IMR-90 (cell line): ENCODE results near the gene FHAD1. TPM values are rescaled to one million over a fixed set of nuclear protein-coding genes. Genes with fewer than 3 reads are reported as not detected.

Experiments
- ATAC-seq: fragments of 200-7000 bp; cut with Tn5 transposase; 2 replicates; pipeline ENCODE4 v1.9.1; 2020; ENCODE audit warnings: low read depth, mild to moderate bottlenecking, moderate library complexity
- BruUV-seq: library from RNA; stranded (reverse); fragments of 400-500 nt; replicated peaks from 2 replicates; lab custom pipeline; 2021; lab: Mats Ljungman, UMichigan
- CTCF ChIA-PET: fragments of 300-600 bp; formaldehyde crosslinking; extraction: SDS; loops from one replicate; lab custom pipeline; 2021; ENCODE audit warnings: antibody characterized with exemption; lab: Yijun Ruan, JAX
- POLR2A ChIA-PET: fragments of 300-600 bp; sonication (Branson Sonifier 250); formaldehyde crosslinking; loops from one replicate; lab custom pipeline; 2022; ENCODE audit warnings: antibody characterized with exemption; ENCODE audit not compliant: unreplicated experiment; lab: Charles Lee
- DNase-seq: peaks from one replicate; pipeline ENCODE4 v3.0.0; 2013
- H2AFZ ChIP-seq: replicated peaks from 2 replicates; pipeline ENCODE3; 2013; ENCODE audit warnings: low read length, mild to moderate bottlenecking; ENCODE audit not compliant: poor library complexity
- H2AK5ac ChIP-seq: 2 replicates; pipeline ENCODE4 v1.6.1; 2013; ENCODE audit warnings: low read depth, low read length, inconsistent platforms
- H2AK9ac ChIP-seq: replicated peaks from 2 replicates; pipeline ENCODE3; 2013; ENCODE audit warnings: mild to moderate bottlenecking, low read depth, low read length, moderate library complexity; ENCODE audit not compliant: poor library complexity
- H2BK120ac ChIP-seq: 2 replicates; pipeline ENCODE4 v1.6.1; 2013; ENCODE audit warnings: low read depth, low read length, inconsistent platforms
- H2BK15ac ChIP-seq: 3 replicates; pipeline ENCODE4 v1.6.1; 2013; ENCODE audit warnings: low read depth, low read length, inconsistent platforms
- H2BK20ac ChIP-seq: 2 replicates; pipeline ENCODE4 v1.6.1; 2013; ENCODE audit warnings: low read depth, mild to moderate bottlenecking, inconsistent platforms, low read length, moderate library complexity
- H2BK5ac ChIP-seq: 2 replicates; pipeline ENCODE4 v1.6.1; 2013; ENCODE audit warnings: mild to moderate bottlenecking, low read depth, low read length, inconsistent platforms; ENCODE audit not compliant: poor library complexity, severe bottlenecking
- H3K14ac ChIP-seq: replicated peaks from 2 replicates; pipeline ENCODE4 v1.6.1; 2013; ENCODE audit warnings: low read depth, low read length, inconsistent platforms
- H3K18ac ChIP-seq: 2 replicates; pipeline ENCODE4 v1.6.1; 2013; ENCODE audit warnings: low read depth, low read length, control low read depth
- H3K23ac ChIP-seq: 2 replicates; pipeline ENCODE4 v1.6.1; 2013; ENCODE audit warnings: low read depth, low read length, inconsistent platforms
- H3K27ac ChIP-seq: 2 replicates; pipeline ENCODE4 v1.5.1; 2013; ENCODE audit warnings: mild to moderate bottlenecking, control low read depth, low read length; ENCODE audit not compliant: insufficient read depth
- H3K27me3 ChIP-seq: 2 replicates; pipeline ENCODE4 v1.6.1; 2013; ENCODE audit warnings: low read length; ENCODE audit not compliant: control insufficient read depth, insufficient read depth
- H3K36me3 ChIP-seq: 2 replicates; pipeline ENCODE4 v1.6.1; 2013; ENCODE audit warnings: low read length, mixed read lengths; ENCODE audit not compliant: control insufficient read depth, insufficient read depth
- H3K4ac ChIP-seq: 2 replicates; pipeline ENCODE4 v1.6.1; 2013; ENCODE audit warnings: low read depth, low read length, inconsistent platforms
- H3K4me1 ChIP-seq: 2 replicates; pipeline ENCODE4 v1.6.1; 2013; ENCODE audit warnings: low read length, mixed read lengths; ENCODE audit not compliant: control insufficient read depth, insufficient read depth
- H3K4me2 ChIP-seq: 2 replicates; pipeline ENCODE4 v1.6.1; 2013; ENCODE audit warnings: low read depth, mild to moderate bottlenecking, control low read depth, low read length, moderate library complexity
- H3K4me3 ChIP-seq: 2 replicates; pipeline ENCODE4 v1.5.1; 2013; ENCODE audit warnings: low read depth, mild to moderate bottlenecking, control low read depth, low read length, moderate library complexity; ENCODE audit not compliant: insufficient read depth
- H3K56ac ChIP-seq: 2 replicates; pipeline ENCODE4 v1.6.1; 2013; ENCODE audit warnings: low read length, inconsistent platforms; ENCODE audit not compliant: insufficient read depth; ENCODE audit errors: extremely low read depth
- H3K79me1 ChIP-seq, 2 experiments: 2 replicates each; pipeline ENCODE4 v1.6.1; 2013; ENCODE audit warnings: low read length in 2 of 2, inconsistent platforms in 1 of 2, low read depth in 1 of 2
- H3K9ac ChIP-seq: 2 replicates; pipeline ENCODE4 v1.6.1; 2013; ENCODE audit warnings: low read depth, low read length, control low read depth
- H3K9me1 ChIP-seq: 2 replicates; pipeline ENCODE4 v1.6.1; 2013; ENCODE audit warnings: low read length, inconsistent platforms; ENCODE audit not compliant: insufficient read depth
- H3K9me3 ChIP-seq: 2 replicates; pipeline ENCODE4 v1.6.1; 2013; ENCODE audit warnings: low read length; ENCODE audit not compliant: control insufficient read depth, insufficient read depth
- H4K20me1 ChIP-seq: 2 replicates; pipeline ENCODE4 v1.6.1; 2013; ENCODE audit warnings: low read length, inconsistent platforms; ENCODE audit not compliant: insufficient read depth
- H4K5ac ChIP-seq: 2 replicates; pipeline ENCODE4 v1.6.1; 2013; ENCODE audit warnings: mild to moderate bottlenecking, low read depth, low read length, control low read depth
- H4K8ac ChIP-seq, 2 experiments: 2 replicates each; pipeline ENCODE4 v1.6.1; 2013; ENCODE audit warnings: low read depth in 2 of 2, low read length in 2 of 2, control low read depth in 1 of 2, inconsistent platforms in 1 of 2
- H4K91ac ChIP-seq: 2 replicates; pipeline ENCODE4 v1.6.1; 2013; ENCODE audit warnings: low read depth, low read length, inconsistent platforms; ENCODE audit not compliant: insufficient read depth
- CHD1 ChIP-seq: IDR thresholded peaks from 2 replicates; pipeline ENCODE4 v1.6.1; 2012; ENCODE audit warnings: low read depth, low read length, improper control_type of control experiment
- MAFK ChIP-seq: IDR thresholded peaks from 2 replicates; pipeline ENCODE4 v1.6.1; 2012; ENCODE audit warnings: low read depth, low read length, improper control_type of control experiment
- MAZ ChIP-seq: IDR thresholded peaks from 2 replicates; pipeline ENCODE4 v1.6.1; 2012; ENCODE audit warnings: low read depth, mild to moderate bottlenecking, low read length, improper control_type of control experiment, moderate library complexity, borderline replicate concordance
- MXI1 ChIP-seq: IDR thresholded peaks from 2 replicates; pipeline ENCODE4 v1.6.1; 2012; ENCODE audit warnings: low read depth, mild to moderate bottlenecking, low read length, moderate library complexity, borderline replicate concordance
- WGBS, 2 experiments: methylation state at CpG; one replicate each; pipeline versions ENCODE4 v1.1.5 to v1.1.7; 2013; ENCODE audit warnings: missing lambda C conversion rate in 2 of 2; ENCODE audit not compliant: insufficient read length in 1 of 2; ENCODE audit errors: extremely low coverage in 2 of 2; 5-methylcytosine and 5-hydroxymethylcytosine counted together
- dilution Hi-C: fragments of 300-500 bp; cut with HindIII; formaldehyde crosslinking; loops from one replicate; pipeline ENCODE4 v1.14.3; 2018; ENCODE audit warnings: low sequenced_read_pairs; ENCODE audit not compliant: unreplicated experiment
- in situ Hi-C: fragments of 300-500 bp; cut with MboI; formaldehyde crosslinking; loops from 3 replicates; pipeline ENCODE4 v1.14.3; 2019; ENCODE audit warnings: low sequenced_read_pairs, inconsistent platforms, mixed read lengths
- intact Hi-C: fragments of 100-400 bp; cut with micrococcal nuclease; formaldehyde crosslinking; loops from 2 replicates; pipeline ENCODE4 v1.10.0; 2022
- polyA plus RNA-seq, 3 experiments: library from polyadenylated mRNA; depleted of rRNA; stranded (reverse); fragments of >200 nt; gene quantifications; 2 replicates each; pipeline ENCODE4 v1.2.3, GENCODE V29; 2012; ENCODE audit warnings: low replicate concordance in 1 of 3
- total RNA-seq: library from RNA; depleted of rRNA; stranded (reverse); fragments of >200 nt; gene quantifications from 2 replicates; pipeline ENCODE4 v1.2.3, GENCODE V29; 2012
- TF ChIP-seq, protein P1 (sequence below): fragments of 150-350 bp; IDR thresholded peaks from 2 replicates; pipeline ENCODE4 v1.6.1; 2016; ENCODE audit warnings: low read depth, mild to moderate bottlenecking, low read length, moderate library complexity, borderline replicate concordance
- TF ChIP-seq, protein P2 (sequence below): conservative IDR thresholded peaks from 2 replicates; pipeline ENCODE4 v1.5.1; 2012; ENCODE audit warnings: mild to moderate bottlenecking, low read depth, low read length, improper control_type of control experiment

FHAD1 gene
- total and polyA plus RNA-seq, 2 of the 4 experiments (the other 2 are of a cell fraction): not detected

DNA sequence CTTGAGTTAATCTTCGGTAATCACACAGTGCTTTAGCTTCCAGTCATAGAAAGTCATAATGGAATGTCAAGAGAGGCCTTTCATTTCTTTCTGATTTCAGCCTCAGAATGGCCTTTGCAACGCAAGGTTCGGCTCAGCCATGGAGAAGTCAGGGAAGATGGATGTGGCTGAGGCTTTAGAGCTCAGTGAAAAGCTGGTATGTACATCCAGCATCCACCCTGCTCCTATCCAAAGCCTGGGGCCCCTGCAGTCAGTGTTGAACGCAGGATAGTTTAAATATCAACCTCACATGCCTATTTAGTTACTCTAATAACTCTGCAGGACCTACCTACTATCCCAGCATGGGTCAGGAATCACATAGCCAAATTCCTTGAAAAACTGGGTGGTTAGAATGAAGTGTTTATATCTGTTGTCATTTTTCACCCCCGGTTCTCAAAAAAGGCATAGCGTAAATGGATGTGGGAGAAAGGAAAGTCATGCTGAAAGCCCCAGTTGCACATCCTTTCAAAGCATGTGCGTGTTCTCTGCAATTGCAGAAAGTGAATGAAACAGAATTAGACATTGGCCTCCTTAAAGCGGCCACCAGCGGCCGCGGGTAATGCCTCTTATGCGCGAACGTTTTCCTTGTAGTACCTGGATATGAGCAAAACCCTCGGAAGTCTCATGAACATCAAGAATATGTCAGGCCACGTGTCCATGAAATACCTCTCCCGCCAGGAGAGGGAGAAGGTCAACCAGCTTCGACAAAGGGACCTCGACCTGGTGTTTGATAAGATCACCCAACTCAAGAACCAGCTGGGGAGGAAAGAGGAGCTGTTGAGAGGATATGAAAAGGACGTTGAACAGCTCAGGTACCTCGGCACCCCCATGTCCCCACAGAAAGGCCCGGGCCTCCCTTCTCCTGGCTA, 133.8 kb downstream of the FHAD1 start:
- ChIA-PET POLR2A (no interaction called here), CTCF (interaction anchor here (1.2 kb wide), 1 partner anchor 26 kb away, joined by 3 read pairs; no protein-coding TSS in a partner anchor)
- H2AFZ ChIP-seq: no peak overlapping the region
- H3K4ac ChIP-seq: no peak overlapping the region
- no peak overlapping the region for H2BK5ac ChIP-seq
- H2AK9ac ChIP-seq: no peak overlapping the region
- H3K9me3 ChIP-seq: no peaks in the 10 kb centered on the region
- H3K79me1 ChIP-seq: no peaks in the 10 kb centered on the region
- DNase-seq (no peak), ATAC-seq (no peak)
- H2AK5ac ChIP-seq: no peak overlapping the region
- BruUV-seq: no TSS peak
- H4K5ac ChIP-seq: no peak overlapping the region
- H3K9me1 ChIP-seq: no peaks in the 10 kb centered on the region; the same call in 1 of the 2 replicates
- no peak overlapping the region for H3K4me2 ChIP-seq
- dilution Hi-C loops: no loop called here
- H3K4me3 ChIP-seq: no peak overlapping the region
- H3K56ac ChIP-seq: no peak overlapping the region
- H3K18ac ChIP-seq: no peak overlapping the region
- no peak overlapping the region for H3K23ac ChIP-seq
- H2BK20ac ChIP-seq: no peak overlapping the region
- H3K36me3 ChIP-seq: no peaks in the 10 kb centered on the region
- no peak overlapping the region for H4K8ac ChIP-seq
- H4K20me1 ChIP-seq: no peaks in the 10 kb centered on the region
- H3K9ac ChIP-seq: no peak overlapping the region
- H2BK15ac ChIP-seq: no peak overlapping the region
- H3K14ac ChIP-seq: no peak overlapping the region
- intact Hi-C loops: no loop called here
- H2BK120ac ChIP-seq: no peak overlapping the region
- no peaks in the 10 kb centered on the region; the same call in 1 of the 2 replicates for H3K4me1 ChIP-seq
- no peak overlapping the region for H3K27ac ChIP-seq
- peaks cover 7% of the 10 kb centered on the region for H3K27me3 ChIP-seq
- TF ChIP-seq, protein P1, sequence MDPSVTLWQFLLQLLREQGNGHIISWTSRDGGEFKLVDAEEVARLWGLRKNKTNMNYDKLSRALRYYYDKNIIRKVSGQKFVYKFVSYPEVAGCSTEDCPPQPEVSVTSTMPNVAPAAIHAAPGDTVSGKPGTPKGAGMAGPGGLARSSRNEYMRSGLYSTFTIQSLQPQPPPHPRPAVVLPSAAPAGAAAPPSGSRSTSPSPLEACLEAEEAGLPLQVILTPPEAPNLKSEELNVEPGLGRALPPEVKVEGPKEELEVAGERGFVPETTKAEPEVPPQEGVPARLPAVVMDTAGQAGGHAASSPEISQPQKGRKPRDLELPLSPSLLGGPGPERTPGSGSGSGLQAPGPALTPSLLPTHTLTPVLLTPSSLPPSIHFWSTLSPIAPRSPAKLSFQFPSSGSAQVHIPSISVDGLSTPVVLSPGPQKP: no peak
- TF ChIP-seq MAZ: no peak
- no peak for TF ChIP-seq MAFK
- no peak for TF ChIP-seq MXI1
- TF ChIP-seq, protein P2, sequence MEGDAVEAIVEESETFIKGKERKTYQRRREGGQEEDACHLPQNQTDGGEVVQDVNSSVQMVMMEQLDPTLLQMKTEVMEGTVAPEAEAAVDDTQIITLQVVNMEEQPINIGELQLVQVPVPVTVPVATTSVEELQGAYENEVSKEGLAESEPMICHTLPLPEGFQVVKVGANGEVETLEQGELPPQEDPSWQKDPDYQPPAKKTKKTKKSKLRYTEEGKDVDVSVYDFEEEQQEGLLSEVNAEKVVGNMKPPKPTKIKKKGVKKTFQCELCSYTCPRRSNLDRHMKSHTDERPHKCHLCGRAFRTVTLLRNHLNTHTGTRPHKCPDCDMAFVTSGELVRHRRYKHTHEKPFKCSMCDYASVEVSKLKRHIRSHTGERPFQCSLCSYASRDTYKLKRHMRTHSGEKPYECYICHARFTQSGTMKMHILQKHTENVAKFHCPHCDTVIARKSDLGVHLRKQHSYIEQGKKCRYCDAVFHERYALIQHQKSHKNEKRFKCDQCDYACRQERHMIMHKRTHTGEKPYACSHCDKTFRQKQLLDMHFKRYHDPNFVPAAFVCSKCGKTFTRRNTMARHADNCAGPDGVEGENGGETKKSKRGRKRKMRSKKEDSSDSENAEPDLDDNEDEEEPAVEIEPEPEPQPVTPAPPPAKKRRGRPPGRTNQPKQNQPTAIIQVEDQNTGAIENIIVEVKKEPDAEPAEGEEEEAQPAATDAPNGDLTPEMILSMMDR: no peak
- TF ChIP-seq CHD1: no peak
- no peak overlapping the region for H4K91ac ChIP-seq
- in situ Hi-C loops: no loop called here
- 93% methylated on average over 10 of the region's 22 CpGs; no CpG with 5 or more reads in 1 of the 2 experiments for WGBS, 2 experiments
